Activated CD4-positive, CD25-positive, alpha-beta regulatory T cell treated with anti-CD3 and anti-CD28 coated beads, Interleukin-2, amount 50 U/mL, for 24 hours (primary cell): Measurements from ENCODE around the gene LCLAT1.

Source experiments
- ATAC-seq, 2 donors: fragments of 150-1000 bp; cut with Tn5 transposase; one replicate each; pipeline ENCODE4 v1.10.0; 2021; ENCODE audit warnings: mild to moderate bottlenecking in 1 of 2, moderate library complexity in 1 of 2

The LCLAT1 gene

GRCh38 chr2:30680121-30680520 lies 233.1 kb downstream of the LCLAT1 start:
- no peak for ATAC-seq

DNA sequence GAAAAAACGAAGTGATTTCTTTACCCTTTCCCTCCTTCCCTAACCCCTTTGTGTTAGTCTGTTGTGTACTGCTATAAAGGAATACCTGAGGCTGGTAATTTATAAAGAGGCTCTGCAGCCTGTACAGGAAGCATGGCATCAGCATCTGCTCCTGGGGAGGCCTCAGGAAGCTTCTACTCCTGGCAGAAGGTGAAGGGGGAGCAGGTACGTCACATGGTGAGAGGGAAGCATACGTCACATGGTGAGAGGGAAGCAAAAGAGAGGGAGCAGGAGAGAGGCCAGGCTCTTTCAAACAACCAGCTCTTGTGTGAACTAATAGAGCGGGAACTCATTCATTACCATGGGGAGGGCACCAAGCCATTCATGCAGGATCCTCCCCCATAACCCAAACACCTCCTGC lies 234.0 kb downstream of the LCLAT1 start:
- ATAC-seq: no peak

- no peak for ATAC-seq
Observed at GRCh38 chr2:30683236-30683956, 236.3 kb downstream of the LCLAT1 start.

DNA sequence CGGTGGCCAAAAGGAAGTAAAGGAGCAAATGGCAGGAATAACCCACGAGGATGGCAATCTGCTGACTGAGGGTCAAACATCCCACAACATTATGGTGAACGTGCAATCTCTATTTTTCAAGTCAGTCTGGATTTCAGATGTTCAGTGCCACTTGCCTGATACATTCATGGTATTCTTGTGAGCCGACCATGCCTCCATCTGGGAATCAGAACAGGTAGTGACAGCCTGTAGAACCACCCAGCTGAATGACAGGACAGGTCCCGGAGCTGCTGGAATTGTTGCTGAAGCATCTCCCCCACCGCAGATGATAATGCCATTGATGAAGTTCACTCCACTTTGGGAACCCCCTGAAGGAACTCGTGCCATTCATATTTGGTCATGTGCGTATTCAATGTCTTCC lies 237.0 kb downstream of the LCLAT1 start:
- ATAC-seq: no peak

DNA sequence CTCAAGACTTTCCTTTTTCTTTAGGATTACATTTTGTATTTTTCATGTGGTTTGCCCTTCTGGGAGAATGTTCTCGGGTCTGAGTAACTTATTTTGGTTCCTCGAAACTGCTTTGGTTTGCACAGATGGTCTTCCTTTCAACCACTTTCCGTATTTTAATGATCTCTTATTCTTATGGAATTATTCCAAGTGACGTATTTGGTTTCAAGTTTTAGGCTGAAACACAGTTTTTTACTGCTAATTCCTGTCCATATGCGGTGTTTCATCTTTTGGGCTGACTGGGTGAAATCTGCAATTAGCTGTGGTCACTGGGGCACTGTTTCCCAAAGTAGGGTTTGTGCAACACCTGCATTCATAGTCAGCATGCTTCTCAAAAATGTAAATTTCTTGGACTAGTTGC lies 237.5 kb downstream of the LCLAT1 start:
- no peak for ATAC-seq

- no peak for ATAC-seq
Observed at GRCh38 chr2:30684996-30685395, 237.9 kb downstream of the LCLAT1 start.

DNA sequence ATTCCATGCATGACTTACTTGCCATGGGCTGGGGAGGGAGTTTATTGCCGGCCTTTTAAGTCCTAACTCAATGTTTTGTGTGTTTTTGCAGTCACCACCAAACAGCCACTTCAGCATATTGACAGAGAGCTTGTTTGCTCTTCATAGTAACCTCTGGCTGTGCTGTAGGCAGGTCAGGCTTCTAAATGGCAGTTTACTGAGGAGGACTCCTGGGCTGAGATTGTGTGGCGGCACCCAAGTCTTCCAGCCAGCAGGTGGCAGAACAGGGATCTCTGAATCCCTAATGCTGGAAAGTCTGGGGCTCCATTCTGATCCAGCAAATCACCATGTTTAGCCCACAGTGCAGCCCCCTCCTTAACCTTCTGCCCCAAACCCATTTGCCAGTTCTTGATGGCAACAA lies 239.0 kb downstream of the LCLAT1 start:
- no peak for ATAC-seq

DNA sequence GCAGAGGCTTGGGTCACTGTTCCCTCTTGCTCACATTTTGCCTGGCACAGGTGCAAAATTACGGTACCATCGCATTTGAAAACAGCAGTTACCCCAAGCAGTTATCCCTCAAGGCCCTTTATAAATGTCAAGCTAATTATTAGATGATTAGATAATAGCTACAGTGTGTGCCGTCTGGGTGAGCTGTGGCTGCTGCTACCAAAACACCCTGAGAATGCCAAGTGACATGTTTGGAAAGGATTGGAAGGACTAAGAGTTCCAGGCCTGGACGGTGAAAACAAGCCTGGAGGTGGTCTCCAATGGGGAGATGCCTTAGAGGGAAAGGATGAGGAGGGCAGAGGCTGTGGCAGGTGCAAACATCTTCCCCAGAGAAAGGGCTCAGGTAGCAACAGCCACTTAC lies 239.6 kb downstream of the LCLAT1 start:
- ATAC-seq: no peak

DNA sequence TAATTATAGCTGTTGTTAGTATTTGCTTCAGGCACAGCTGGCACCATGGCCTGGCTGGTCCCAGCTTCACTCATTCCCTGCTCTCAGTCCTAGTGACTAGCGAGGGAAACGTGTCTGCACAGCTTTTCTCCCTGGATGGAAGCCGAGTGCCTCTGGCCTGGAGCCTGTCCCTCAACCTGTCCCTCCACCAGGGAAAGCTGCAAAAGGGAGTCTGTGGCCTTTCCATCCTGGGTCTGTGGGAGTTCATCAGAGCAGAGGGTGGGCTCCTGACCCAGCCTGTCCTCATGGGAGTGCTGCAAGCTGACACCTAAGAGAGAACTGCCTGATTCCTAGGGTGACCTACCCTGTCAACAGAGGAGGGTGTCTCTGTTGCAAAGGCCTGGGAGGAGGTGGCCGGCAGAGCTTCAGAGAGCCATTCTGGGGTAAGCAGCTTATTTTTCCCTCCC lies 241.9 kb downstream of the LCLAT1 start:
- ATAC-seq: no peak

DNA sequence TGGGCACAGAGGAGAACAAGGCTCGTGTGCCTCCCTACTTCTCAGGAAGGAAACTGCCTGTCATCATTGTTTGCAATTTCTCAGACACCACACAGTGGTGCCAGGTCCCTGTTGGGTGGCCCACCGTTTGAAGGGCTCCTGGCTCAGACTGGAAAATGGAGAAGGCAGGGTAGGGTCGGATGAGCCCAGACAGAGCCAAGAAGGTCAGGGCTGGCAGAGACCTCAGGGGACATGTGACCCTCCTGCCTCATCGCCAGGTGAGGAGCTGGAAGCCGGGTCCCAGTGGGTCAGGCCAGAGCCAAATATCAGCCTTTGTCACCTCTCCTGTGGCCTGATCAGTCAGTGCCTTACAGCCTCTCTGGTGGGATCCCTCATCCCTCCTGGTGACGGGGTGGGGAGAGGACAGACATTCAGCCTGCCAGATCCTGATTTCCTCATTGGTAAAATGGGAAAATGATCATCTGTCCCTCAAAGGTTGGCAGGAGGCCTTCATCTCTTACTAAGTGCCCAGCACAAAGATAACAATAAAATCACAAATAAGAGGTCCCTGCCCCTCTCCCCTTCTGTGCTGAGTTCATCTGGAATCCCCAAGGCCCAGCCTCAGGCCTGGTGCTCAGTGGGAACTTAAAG lies 242.6 kb downstream of the LCLAT1 start:
- ATAC-seq: no peak

DNA sequence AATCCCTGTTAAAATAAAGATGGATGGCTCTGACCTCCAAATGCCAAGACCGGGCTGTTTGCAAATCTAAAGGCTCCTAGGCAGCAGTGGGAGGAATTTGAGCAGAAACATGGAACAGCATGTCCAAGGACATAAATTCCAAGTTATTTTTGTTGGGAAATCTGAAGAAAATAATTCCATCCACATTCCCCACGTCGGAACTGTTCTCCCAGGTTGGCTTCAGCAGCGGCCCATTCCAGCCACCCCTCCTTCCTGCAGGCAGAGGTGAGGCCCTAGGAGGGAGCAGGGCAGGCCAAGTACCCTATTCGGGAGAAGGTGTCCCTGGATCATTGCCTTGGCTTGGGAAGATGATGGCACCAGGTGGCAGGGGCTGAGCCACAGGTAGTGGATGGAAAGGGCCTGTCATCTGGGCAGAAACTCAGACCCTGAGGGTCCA lies 243.1 kb downstream of the LCLAT1 start:
- ATAC-seq: no peak

DNA sequence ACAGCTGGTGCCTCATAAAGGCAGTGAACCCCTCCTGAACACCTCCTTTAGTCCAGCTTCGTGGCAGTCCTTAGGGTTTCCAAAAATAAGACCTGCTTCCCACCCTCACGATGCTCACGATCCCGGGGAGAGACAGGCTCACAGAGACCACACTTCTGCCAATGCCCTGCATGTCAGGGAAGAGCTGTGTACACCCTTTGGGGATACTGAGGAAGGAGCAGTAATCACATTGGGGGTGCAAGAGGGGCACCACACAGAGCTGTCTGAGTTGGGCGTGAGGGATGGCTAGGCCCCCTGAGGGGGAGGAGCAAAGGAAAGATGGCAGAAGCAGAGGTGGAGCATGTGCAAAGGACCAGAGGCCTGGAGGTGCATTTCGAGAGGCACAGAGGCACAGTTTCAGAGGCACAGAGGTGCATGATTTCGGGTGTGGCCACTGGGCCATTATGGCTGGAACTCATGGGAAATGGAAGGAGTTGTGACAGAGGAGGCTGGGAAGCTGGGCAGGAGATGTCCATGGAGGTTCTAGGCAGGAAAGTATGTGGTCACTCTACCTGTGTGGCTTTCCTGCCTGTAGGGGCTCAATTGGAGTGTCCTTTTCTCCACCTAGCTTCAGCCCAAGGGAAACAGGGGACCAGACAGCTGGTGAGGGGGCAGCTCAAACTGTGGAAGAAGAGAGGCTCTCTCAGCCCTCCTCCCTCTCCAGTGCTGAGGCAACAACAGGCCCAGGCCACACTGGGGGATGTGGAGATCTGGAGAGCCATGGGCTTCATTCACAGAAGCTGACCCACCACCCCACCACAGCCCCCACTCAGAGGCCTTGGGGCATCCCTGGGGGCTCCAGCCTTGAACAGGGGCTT lies 244.3 kb downstream of the LCLAT1 start:
- ATAC-seq: no peak

DNA sequence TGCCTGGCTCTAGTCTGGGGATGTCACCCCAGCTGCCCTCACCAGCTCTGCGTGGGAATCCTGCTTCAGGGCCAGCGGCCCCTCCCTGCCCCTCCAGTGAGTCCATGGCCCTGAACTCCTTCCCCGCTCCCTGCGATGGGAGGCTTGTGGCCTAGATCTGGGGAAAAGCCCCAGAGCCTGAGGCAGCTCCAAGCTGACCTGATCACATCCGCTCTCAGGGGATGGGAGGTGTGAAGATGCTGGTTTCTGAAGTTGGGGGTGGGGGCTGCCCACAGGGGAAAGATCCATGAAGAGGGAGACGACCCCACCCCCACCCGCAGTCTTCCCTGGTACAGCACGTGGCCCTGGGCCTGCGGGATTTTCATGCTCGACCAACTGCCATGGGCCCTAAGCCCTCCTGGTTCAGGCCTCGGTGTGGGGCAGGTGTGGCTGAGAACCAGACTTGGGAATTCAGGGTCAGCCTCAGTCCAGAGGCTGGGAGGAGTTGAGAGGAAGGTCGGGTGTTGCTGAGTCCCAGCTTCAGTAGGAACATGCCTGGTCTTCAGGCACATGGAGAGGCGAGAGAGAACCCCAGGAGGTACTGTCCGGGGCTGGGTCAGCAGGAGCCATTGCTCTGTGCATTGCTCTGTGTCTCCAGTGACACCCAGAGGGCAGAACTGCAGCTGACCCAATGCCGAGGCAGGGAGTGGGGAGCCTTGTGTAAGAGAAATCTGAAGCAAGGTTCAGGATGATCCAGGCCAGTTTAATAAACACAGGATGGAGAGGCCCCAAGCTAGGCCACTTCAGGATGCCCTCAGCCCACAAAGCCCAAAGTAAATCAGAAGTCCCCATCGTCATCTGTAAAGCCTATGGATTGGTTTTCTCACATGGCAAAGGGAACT lies 245.1 kb downstream of the LCLAT1 start:
- no peak for ATAC-seq

DNA sequence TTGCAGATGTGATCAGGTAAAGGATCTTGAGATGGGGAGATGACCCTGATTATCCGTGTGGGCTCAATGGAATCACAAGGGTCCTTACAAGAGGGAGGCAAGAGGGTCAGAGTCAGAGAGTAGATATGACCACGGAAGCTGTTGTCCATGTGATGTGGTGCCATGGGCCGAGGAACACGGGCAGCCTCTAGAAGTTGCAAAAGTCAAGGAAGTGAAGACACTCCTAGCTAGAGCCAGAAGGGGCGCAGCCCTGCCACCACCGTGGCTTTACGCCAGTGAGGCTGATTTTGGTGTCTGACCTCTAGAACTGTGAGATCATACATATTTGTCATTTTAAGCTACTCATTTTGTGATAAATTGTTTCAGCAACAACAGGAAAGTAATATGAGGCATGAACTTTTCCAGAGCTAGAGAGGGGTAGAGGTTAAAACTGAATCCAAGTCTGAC lies 245.8 kb downstream of the LCLAT1 start:
- ATAC-seq: no peak
